ENCODE results near the gene CDCA5. TPM values are rescaled to one million over a fixed set of nuclear protein-coding genes. Genes with fewer than 3 reads are reported as not detected.

The CDCA5 gene
- total and polyA plus RNA-seq, 4 donors = 1.8 to 2.7 (median 2.2) TPM

GRCh38 chr11:65114538-65115171, 30.8 kb upstream of the CDCA5 start:
- Histone ChIP-seq H3K9me3 (ENCODE audit: control insufficient read depth in 4 of 4, insufficient read depth in 3 of 4, low read length in 3 of 4) (no peaks in the 10 kb centered on the region), H3K36me3 (ENCODE audit: control insufficient read depth in 4 of 4, insufficient read depth in 4 of 4, low read length in 4 of 4) (peaks cover 3 to 15% (median 10%) of the 10 kb centered on the region in 4 donors), H3K27ac (ENCODE audit: low read depth in 1 of 2, low read length in 1 of 2) (no peak overlapping the region), H3K27me3 (ENCODE audit: control insufficient read depth in 3 of 3, insufficient read depth in 3 of 3, low read length in 2 of 3) (peaks cover 0 to 3% (median 0%) of the 10 kb centered on the region in 3 donors), H3K4me1 (ENCODE audit: control insufficient read depth in 5 of 5, insufficient read depth in 5 of 5, low read length in 5 of 5) (peaks cover 3 to 37% (median 9%) of the 10 kb centered on the region in 5 donors), H3K4me3 (no peak overlapping the region), H3K9ac (ENCODE audit: insufficient read depth in 1 of 2, low read length in 2 of 2) (no peak overlapping the region)
- no peak for TF ChIP-seq CTCF (IDR thresholded peaks at IDR 0.05; ENCODE audit: control extremely low read depth, extremely low read depth)
- WGBS, 2 donors = 93% methylated on average over 11 of the region's 11 CpGs
- DNase-seq (no peak), ATAC-seq (ENCODE audit: insufficient read depth, low FRiP score) (no peak)

GRCh38 chr11:65113839-65114238, 30.0 kb upstream of the CDCA5 start:
- WGBS, 2 donors = 75 to 80% methylated on average over 6 of the region's 6 CpGs
- ATAC-seq (ENCODE audit: insufficient read depth, low FRiP score) = no peak
- Histone ChIP-seq H3K27me3 (ENCODE audit: control insufficient read depth in 3 of 3, insufficient read depth in 3 of 3, low read length in 2 of 3) (peaks cover 0 to 3% (median 0%) of the 10 kb centered on the region in 3 donors), H3K4me3 (no peak overlapping the region), H3K9ac (ENCODE audit: insufficient read depth in 1 of 2, low read length in 2 of 2) (no peak overlapping the region), H3K9me3 (ENCODE audit: control insufficient read depth in 4 of 4, insufficient read depth in 3 of 4, low read length in 3 of 4) (no peaks in the 10 kb centered on the region), H3K27ac (ENCODE audit: low read depth in 1 of 2, low read length in 1 of 2) (no peak overlapping the region), H3K4me1 (ENCODE audit: control insufficient read depth in 5 of 5, insufficient read depth in 5 of 5, low read length in 5 of 5) (peaks cover 3 to 37% (median 9%) of the 10 kb centered on the region in 5 donors), H3K36me3 (ENCODE audit: control insufficient read depth in 4 of 4, insufficient read depth in 4 of 4, low read length in 4 of 4) (peaks cover under 1 to 17% (median 14%) of the 10 kb centered on the region in 4 donors)
- no peak for TF ChIP-seq CTCF (IDR thresholded peaks at IDR 0.05; ENCODE audit: control extremely low read depth, extremely low read depth)
- no peak for DNase-seq

- Histone ChIP-seq H3K9ac (ENCODE audit: insufficient read depth in 1 of 2, low read length in 2 of 2) (no peak overlapping the region), H3K9me3 (ENCODE audit: control insufficient read depth in 4 of 4, insufficient read depth in 3 of 4, low read length in 3 of 4) (no peaks in the 10 kb centered on the region), H3K27me3 (ENCODE audit: control insufficient read depth in 3 of 3, insufficient read depth in 3 of 3, low read length in 2 of 3) (peaks cover 0 to 3% (median 0%) of the 10 kb centered on the region in 3 donors), H3K36me3 (ENCODE audit: control insufficient read depth in 4 of 4, insufficient read depth in 4 of 4, low read length in 4 of 4) (peaks cover 6 to 17% (median 12%) of the 10 kb centered on the region in 4 donors), H3K4me1 (ENCODE audit: control insufficient read depth in 5 of 5, insufficient read depth in 5 of 5, low read length in 5 of 5) (peaks cover 3 to 37% (median 9%) of the 10 kb centered on the region in 5 donors), H3K4me3 (no peak overlapping the region), H3K27ac (ENCODE audit: low read depth in 1 of 2, low read length in 1 of 2) (peak overlapping the region in 1 of 2 donors; percentile 77)
- no peak for TF ChIP-seq CTCF (IDR thresholded peaks at IDR 0.05; ENCODE audit: control extremely low read depth, extremely low read depth)
- 21 to 23% methylated on average over 14 of the region's 14 CpGs for WGBS, 2 donors
- DNase-seq (peak; percentile 29 to 54 (median 41)), ATAC-seq (ENCODE audit: insufficient read depth, low FRiP score) (no peak)
Observed at GRCh38 chr11:65113361-65113756, 29.5 kb upstream of the CDCA5 start.
